Astrocyte (in vitro differentiated cells and primary cell): ENCODE measurements around the gene CADPS. TPM values are rescaled to one million over a fixed set of nuclear protein-coding genes. Genes with fewer than 3 reads are reported as not detected.
A peak's percentile ranks its signal among the peaks of the same experiment; 100 is the strongest.

ENCODE experiments used
- DNase-seq: peaks from one replicate; pipeline ENCODE4 v3.0.0-alpha.2; 2010; ENCODE audit warnings: low read depth
- FAIRE-seq: peaks from 2 replicates; lab custom pipeline; 2011; peaks lifted over from hg19 to GRCh38; lab: Jason Lieb, UNC
- H2AFZ ChIP-seq: 2 replicates; pipeline ENCODE4 v1.6.0; 2012; ENCODE audit warnings: low read depth, low read length, inconsistent platforms
- H3K27ac ChIP-seq: 2 replicates; pipeline ENCODE4 v1.5.1; 2011; ENCODE audit warnings: low read depth, low read length, inconsistent platforms
- H3K27me3 ChIP-seq: 2 replicates; pipeline ENCODE4 v1.6.0; 2011; ENCODE audit warnings: low read length, inconsistent platforms; ENCODE audit not compliant: insufficient read depth
- H3K36me3 ChIP-seq: 2 replicates; pipeline ENCODE4 v1.5.1; 2011; ENCODE audit warnings: low read length, inconsistent platforms; ENCODE audit not compliant: insufficient read depth
- H3K4me1 ChIP-seq: 2 replicates; pipeline ENCODE4 v1.5.1; 2011; ENCODE audit warnings: low read length, inconsistent platforms; ENCODE audit not compliant: insufficient read depth
- H3K4me2 ChIP-seq: 2 replicates; pipeline ENCODE4 v1.6.0; 2012; ENCODE audit warnings: low read length, inconsistent platforms
- H3K4me3 ChIP-seq: 2 replicates; pipeline ENCODE4 v1.5.1; 2011; ENCODE audit warnings: low read depth, mild to moderate bottlenecking, low read length, inconsistent platforms; ENCODE audit not compliant: insufficient read depth
- H3K79me2 ChIP-seq: 2 replicates; pipeline ENCODE4 v1.6.0; 2012; ENCODE audit warnings: mild to moderate bottlenecking, low read length, inconsistent platforms; ENCODE audit not compliant: insufficient read depth
- H3K9ac ChIP-seq: 2 replicates; pipeline ENCODE4 v1.6.0; 2012; ENCODE audit warnings: mild to moderate bottlenecking, low read length, inconsistent platforms
- H3K9me3 ChIP-seq: 2 replicates; pipeline ENCODE4 v1.5.1; 2012; ENCODE audit warnings: low read depth, mild to moderate bottlenecking, low read length, inconsistent platforms; ENCODE audit not compliant: insufficient read depth
- H4K20me1 ChIP-seq: 2 replicates; pipeline ENCODE4 v1.6.0; 2012; ENCODE audit warnings: low read length, inconsistent platforms; ENCODE audit not compliant: insufficient read depth
- H3K27ac Mint-ChIP-seq: one replicate; pipeline ENCODE4 v1.8.0; 2021; ENCODE audit warnings: mild to moderate bottlenecking, mixed read lengths; ENCODE audit not compliant: unreplicated experiment
- H3K27me3 Mint-ChIP-seq: one replicate; pipeline ENCODE4 v1.8.0; 2021; ENCODE audit warnings: low read depth, mixed read lengths; ENCODE audit not compliant: unreplicated experiment
- H3K36me3 Mint-ChIP-seq: one replicate; pipeline ENCODE4 v1.8.0; 2021; ENCODE audit warnings: low read depth, mixed read lengths; ENCODE audit not compliant: unreplicated experiment
- H3K4me1 Mint-ChIP-seq: one replicate; pipeline ENCODE4 v1.8.0; 2021; ENCODE audit warnings: low read depth, mixed read lengths; ENCODE audit not compliant: unreplicated experiment
- H3K4me3 Mint-ChIP-seq: one replicate; pipeline ENCODE4 v1.8.0; 2021; ENCODE audit warnings: mild to moderate bottlenecking, moderate library complexity, mixed read lengths; ENCODE audit not compliant: unreplicated experiment
- H3K9me3 Mint-ChIP-seq: one replicate; pipeline ENCODE4 v1.8.0; 2021; ENCODE audit warnings: mild to moderate bottlenecking, mixed read lengths; ENCODE audit not compliant: unreplicated experiment
- CTCF ChIP-seq: IDR thresholded peaks from 2 replicates; pipeline ENCODE4 v1.5.1; 2011; ENCODE audit warnings: low read depth, mild to moderate bottlenecking, inconsistent platforms, low read length, moderate library complexity; ENCODE audit not compliant: insufficient read depth
- EZH2 ChIP-seq: IDR thresholded peaks from 2 replicates; pipeline ENCODE4 v1.6.1; 2012; ENCODE audit warnings: mild to moderate bottlenecking, low read length, inconsistent platforms; ENCODE audit not compliant: insufficient read depth
- total RNA-seq: library from RNA; stranded (reverse); gene quantifications from 2 replicates; pipeline ENCODE4 v1.2.1, GENCODE V29; 2021

Gene CADPS
- total RNA-seq, 1 donor from 2014 or later = 5.4 TPM

- FAIRE-seq = no peak
- no peaks in the 10 kb centered on the region for H3K4me1 Mint-ChIP-seq
These were observed 435.2 kb downstream of the CADPS start for GRCh38 chr3:62439978-62440377.

GRCh38 chr3:62439176-62439813 lies 435.9 kb downstream of the CADPS start:
- H3K9ac ChIP-seq = no peak overlapping the region
- H3K4me3 ChIP-seq = no peak overlapping the region
- FAIRE-seq = no peak
- TF ChIP-seq EZH2 = no peak
- no peak for TF ChIP-seq CTCF
- H3K79me2 ChIP-seq = no peaks in the 10 kb centered on the region
- DNase-seq = no peak
- H3K4me3 Mint-ChIP-seq = no peak overlapping the region
- no peaks in the 10 kb centered on the region for H3K36me3 ChIP-seq
- H3K27me3 Mint-ChIP-seq = peaks cover 14% of the 10 kb centered on the region
- no peak overlapping the region for H3K27ac Mint-ChIP-seq
- no peaks in the 10 kb centered on the region for H3K9me3 Mint-ChIP-seq
- no peaks in the 10 kb centered on the region for H3K27me3 ChIP-seq
- no peak overlapping the region for H3K27ac ChIP-seq
- no peaks in the 10 kb centered on the region for H3K4me1 Mint-ChIP-seq
- H4K20me1 ChIP-seq = no peaks in the 10 kb centered on the region
- no peak overlapping the region for H3K4me2 ChIP-seq
- no peaks in the 10 kb centered on the region for H3K9me3 ChIP-seq
- H3K4me1 ChIP-seq = no peaks in the 10 kb centered on the region
- no peaks in the 10 kb centered on the region for H3K36me3 Mint-ChIP-seq
- no peak overlapping the region for H2AFZ ChIP-seq

More at GRCh38 chr3:62439978-62440377, 435.2 kb downstream of the CADPS start:
- Histone ChIP-seq H3K4me1 (no peaks in the 10 kb centered on the region), H3K36me3 (no peaks in the 10 kb centered on the region), H3K9me3 (no peaks in the 10 kb centered on the region), H3K27me3 (no peaks in the 10 kb centered on the region), H3K4me3 (no peak overlapping the region), H3K4me2 (no peak overlapping the region), H4K20me1 (no peaks in the 10 kb centered on the region), H3K79me2 (no peaks in the 10 kb centered on the region), H3K27ac (no peak overlapping the region), H2AFZ (no peak overlapping the region), H3K9ac (no peak overlapping the region)
- no peak for TF ChIP-seq EZH2
- no peak for TF ChIP-seq CTCF
- Mint-ChIP-seq H3K9me3 (no peaks in the 10 kb centered on the region), H3K36me3 (no peaks in the 10 kb centered on the region), H3K27me3 (peaks cover 14% of the 10 kb centered on the region), H3K4me3 (no peak overlapping the region), H3K27ac (no peak overlapping the region)
- no peak for DNase-seq

GRCh38 chr3:62436785-62437184 lies 438.4 kb downstream of the CADPS start:
- H2AFZ ChIP-seq = no peak overlapping the region
- H3K4me1 Mint-ChIP-seq = no peaks in the 10 kb centered on the region
- H3K36me3 ChIP-seq = no peaks in the 10 kb centered on the region
- peak; percentile 16 for DNase-seq
- H3K4me1 ChIP-seq = no peaks in the 10 kb centered on the region
- no peak overlapping the region for H3K9ac ChIP-seq
- no peaks in the 10 kb centered on the region for H3K9me3 Mint-ChIP-seq
- H3K79me2 ChIP-seq = no peaks in the 10 kb centered on the region
- no peak overlapping the region for H3K4me2 ChIP-seq
- H3K9me3 ChIP-seq = no peaks in the 10 kb centered on the region
- H3K27me3 Mint-ChIP-seq = peaks cover 16% of the 10 kb centered on the region
- H3K36me3 Mint-ChIP-seq = no peaks in the 10 kb centered on the region
- no peaks in the 10 kb centered on the region for H3K27me3 ChIP-seq
- FAIRE-seq = no peak
- TF ChIP-seq CTCF (no peak), EZH2 (no peak)
- H3K27ac Mint-ChIP-seq = no peak overlapping the region
- no peak overlapping the region for H3K27ac ChIP-seq
- no peaks in the 10 kb centered on the region for H4K20me1 ChIP-seq
- H3K4me3 Mint-ChIP-seq = no peak overlapping the region
- no peak overlapping the region for H3K4me3 ChIP-seq
